Putamen (tissue), 1 donor: Measurements from ENCODE around the gene F12.
A peak's percentile ranks its signal among the peaks of the same experiment; 100 is the strongest.

Experiments
- DNase-seq: peaks from one replicate; pipeline ENCODE4 v3.0.0-alpha.2; 2016; ENCODE audit warnings: low spot score

The F12 gene

GRCh38 chr5:177409043-177409801 is at the start of gene F12:
F12 (minus strand) TSS chr5:177409564; CDS start chr5:177409527, 37 bp downstream.
- no peak for DNase-seq

GRCh38 chr5:177458912-177459350 is 49.6 kb upstream of the F12 start:
- peak; percentile 87 for DNase-seq

- DNase-seq: no peak
These were observed 48.7 kb upstream of the F12 start for GRCh38 chr5:177457852-177458681.

- peak; percentile 87 for DNase-seq
These were observed 47.9 kb upstream of the F12 start for GRCh38 chr5:177456976-177457851.

- DNase-seq: no peak
These were observed 47.2 kb upstream of the F12 start for GRCh38 chr5:177456591-177456964.

GRCh38 chr5:177455661-177456590 is 46.6 kb upstream of the F12 start:
- peak; percentile 84 for DNase-seq

GRCh38 chr5:177455036-177455660 is 45.8 kb upstream of the F12 start:
- DNase-seq: peak; percentile 53

- DNase-seq: peak; percentile 84
These were observed 45.2 kb upstream of the F12 start for GRCh38 chr5:177454397-177455035.

GRCh38 chr5:177453852-177454396 is 44.6 kb upstream of the F12 start:
- peak; percentile 64 for DNase-seq

- DNase-seq: peak; percentile 70
These were observed 43.6 kb upstream of the F12 start for GRCh38 chr5:177452688-177453638.

- DNase-seq: no peak
These were observed 41.5 kb upstream of the F12 start for GRCh38 chr5:177450667-177451424.

- DNase-seq: no peak
These were observed 40.0 kb upstream of the F12 start for GRCh38 chr5:177449140-177450061.

GRCh38 chr5:177448244-177448950 is 39.0 kb upstream of the F12 start:
- DNase-seq: no peak

GRCh38 chr5:177447611-177448243 is 38.4 kb upstream of the F12 start:
- peak; percentile 92 for DNase-seq

GRCh38 chr5:177447066-177447610 is 37.8 kb upstream of the F12 start:
- DNase-seq: peak; percentile 75
